ENCODE data around the gene GCAT.

DNA sequence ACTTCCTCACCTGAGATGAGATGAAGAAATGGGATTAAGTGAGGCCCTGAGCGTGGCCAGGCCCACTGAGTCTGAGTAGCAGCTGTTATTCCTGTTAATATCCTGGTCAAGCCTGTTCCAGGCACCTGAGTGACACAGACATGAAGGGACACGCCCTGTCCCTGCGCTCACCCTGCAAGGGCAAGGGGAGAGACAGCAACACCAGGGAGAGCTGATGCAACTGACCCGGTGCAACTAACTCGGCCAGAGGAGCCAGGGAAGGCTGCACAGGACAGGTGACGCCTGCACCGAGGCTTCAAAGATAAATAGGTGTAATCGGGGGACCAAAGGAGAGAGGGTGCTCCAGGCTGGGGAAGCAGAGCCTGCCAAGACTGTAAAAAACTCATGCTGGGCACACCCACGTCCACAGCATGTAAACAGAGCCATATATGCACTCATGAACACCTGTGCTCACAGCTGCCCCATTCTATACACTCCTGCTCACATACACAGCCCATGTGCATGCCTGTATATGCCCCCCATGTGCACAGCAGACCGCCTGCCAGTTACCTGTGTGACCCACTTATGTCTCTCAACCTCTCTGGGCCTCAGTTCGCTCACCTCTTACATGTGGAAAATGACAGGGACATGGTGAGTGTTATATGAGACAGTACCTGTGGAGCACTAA, 22.8 kb upstream of the GCAT start:
- TF ChIP-seq, protein P1, sequence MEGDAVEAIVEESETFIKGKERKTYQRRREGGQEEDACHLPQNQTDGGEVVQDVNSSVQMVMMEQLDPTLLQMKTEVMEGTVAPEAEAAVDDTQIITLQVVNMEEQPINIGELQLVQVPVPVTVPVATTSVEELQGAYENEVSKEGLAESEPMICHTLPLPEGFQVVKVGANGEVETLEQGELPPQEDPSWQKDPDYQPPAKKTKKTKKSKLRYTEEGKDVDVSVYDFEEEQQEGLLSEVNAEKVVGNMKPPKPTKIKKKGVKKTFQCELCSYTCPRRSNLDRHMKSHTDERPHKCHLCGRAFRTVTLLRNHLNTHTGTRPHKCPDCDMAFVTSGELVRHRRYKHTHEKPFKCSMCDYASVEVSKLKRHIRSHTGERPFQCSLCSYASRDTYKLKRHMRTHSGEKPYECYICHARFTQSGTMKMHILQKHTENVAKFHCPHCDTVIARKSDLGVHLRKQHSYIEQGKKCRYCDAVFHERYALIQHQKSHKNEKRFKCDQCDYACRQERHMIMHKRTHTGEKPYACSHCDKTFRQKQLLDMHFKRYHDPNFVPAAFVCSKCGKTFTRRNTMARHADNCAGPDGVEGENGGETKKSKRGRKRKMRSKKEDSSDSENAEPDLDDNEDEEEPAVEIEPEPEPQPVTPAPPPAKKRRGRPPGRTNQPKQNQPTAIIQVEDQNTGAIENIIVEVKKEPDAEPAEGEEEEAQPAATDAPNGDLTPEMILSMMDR (IDR thresholded peaks at IDR 0.05; ENCODE audit: low read depth, low read length, missing input control) = no peak
- TF ChIP-seq SP1 (IDR thresholded peaks at IDR 0.05) (no peak), TAF1 (conservative IDR thresholded peaks at IDR 0.05) (no peak), RAD21 (IDR thresholded peaks at IDR 0.05) (no peak)
- TF ChIP-seq, protein P2, sequence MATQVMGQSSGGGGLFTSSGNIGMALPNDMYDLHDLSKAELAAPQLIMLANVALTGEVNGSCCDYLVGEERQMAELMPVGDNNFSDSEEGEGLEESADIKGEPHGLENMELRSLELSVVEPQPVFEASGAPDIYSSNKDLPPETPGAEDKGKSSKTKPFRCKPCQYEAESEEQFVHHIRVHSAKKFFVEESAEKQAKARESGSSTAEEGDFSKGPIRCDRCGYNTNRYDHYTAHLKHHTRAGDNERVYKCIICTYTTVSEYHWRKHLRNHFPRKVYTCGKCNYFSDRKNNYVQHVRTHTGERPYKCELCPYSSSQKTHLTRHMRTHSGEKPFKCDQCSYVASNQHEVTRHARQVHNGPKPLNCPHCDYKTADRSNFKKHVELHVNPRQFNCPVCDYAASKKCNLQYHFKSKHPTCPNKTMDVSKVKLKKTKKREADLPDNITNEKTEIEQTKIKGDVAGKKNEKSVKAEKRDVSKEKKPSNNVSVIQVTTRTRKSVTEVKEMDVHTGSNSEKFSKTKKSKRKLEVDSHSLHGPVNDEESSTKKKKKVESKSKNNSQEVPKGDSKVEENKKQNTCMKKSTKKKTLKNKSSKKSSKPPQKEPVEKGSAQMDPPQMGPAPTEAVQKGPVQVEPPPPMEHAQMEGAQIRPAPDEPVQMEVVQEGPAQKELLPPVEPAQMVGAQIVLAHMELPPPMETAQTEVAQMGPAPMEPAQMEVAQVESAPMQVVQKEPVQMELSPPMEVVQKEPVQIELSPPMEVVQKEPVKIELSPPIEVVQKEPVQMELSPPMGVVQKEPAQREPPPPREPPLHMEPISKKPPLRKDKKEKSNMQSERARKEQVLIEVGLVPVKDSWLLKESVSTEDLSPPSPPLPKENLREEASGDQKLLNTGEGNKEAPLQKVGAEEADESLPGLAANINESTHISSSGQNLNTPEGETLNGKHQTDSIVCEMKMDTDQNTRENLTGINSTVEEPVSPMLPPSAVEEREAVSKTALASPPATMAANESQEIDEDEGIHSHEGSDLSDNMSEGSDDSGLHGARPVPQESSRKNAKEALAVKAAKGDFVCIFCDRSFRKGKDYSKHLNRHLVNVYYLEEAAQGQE (IDR thresholded peaks at IDR 0.05) = no peak
